Superior temporal gyrus (tissue), 1 donor: ENCODE measurements around the gene ERG.

Experiments
- DNase-seq: peaks from one replicate; pipeline ENCODE4 v3.0.0-alpha.2; 2016; ENCODE audit errors: extremely low spot score

The ERG gene

DNA sequence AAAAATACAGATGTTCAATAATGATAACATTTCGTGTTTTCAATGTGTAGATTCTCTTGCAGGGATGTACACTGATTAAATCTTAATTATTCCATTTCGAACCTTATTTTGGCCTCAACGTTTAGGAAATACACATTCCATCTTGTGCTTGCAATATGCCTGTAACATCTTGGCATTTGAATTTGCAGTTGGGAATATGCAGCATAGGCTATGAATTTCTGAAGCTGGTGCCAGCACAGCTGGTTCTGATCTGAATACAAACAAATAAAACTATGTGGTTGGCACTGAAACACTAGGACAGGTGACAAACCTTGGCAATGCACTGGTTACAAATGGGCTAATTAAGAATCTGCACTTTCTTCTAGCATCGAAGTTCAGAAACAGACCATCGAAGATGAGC, 108.4 kb downstream of the ERG start:
- no peak for DNase-seq

DNA sequence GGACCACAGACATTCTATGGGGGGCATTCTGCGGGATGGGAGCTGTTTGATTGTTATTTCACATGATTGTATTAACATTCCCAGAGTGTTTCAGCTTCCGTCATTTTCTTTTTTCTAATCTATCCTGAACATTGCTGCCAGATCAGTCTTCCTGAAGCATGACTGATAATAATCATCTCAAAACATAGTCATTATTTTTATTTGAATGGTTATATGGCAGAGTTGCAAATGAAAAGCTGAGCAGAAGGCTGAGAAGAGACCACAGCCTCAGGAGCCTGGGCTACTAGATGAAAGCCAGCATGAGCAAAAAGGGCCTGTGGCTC, 109.0 kb downstream of the ERG start:
- no peak for DNase-seq

DNA sequence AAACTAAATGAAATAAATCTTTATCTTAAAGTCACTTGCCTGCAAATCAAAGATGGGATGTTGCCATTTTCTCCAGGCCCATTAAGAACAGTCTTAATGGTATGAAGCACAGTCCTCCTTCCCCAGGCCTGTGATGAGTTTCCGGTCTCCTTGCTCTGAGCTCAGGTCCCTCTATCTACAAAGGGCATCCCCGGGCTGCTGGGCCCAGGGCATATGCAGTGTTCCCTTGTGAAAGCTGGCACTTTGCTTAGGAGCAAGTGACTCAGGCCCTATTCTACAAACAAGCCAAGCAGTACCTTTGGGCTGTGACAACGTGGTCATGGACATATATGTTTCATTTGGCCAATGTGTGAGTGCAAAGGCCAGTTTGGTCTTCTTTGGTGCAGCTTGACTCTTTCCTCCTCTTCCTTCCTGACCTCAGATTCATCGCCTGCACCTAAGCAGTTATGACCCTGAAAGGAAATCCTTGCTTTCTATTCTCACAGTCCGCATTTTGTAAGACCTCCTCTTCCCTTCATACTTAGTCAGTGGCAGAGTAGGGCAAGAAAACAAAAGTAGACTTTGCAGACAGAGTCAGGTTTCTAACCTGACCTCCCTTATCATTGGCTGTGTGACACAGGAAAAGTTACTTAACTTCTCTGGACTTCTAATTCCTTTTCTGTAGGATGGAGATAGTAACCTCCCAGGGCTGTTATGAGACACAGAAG, 109.5 kb downstream of the ERG start:
- DNase-seq = no peak

DNA sequence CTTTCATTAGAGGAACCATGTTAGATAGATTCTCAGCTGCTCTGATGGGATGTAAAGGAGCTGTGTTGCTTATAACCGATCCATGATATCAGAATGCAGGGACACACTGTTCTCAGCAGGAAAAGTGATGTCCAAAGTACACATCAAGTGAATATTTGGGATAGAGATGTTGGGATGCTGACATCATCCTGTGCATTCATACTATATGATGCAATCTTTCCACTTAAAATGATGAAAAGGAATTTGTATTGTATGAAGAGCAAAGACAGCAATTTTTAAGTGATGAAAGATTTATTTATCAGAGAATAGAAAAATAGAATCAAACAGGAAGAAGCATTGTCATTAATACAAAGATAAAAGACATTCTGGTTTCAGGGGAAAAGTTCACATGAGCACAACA, 110.1 kb downstream of the ERG start:
- DNase-seq = no peak

DNA sequence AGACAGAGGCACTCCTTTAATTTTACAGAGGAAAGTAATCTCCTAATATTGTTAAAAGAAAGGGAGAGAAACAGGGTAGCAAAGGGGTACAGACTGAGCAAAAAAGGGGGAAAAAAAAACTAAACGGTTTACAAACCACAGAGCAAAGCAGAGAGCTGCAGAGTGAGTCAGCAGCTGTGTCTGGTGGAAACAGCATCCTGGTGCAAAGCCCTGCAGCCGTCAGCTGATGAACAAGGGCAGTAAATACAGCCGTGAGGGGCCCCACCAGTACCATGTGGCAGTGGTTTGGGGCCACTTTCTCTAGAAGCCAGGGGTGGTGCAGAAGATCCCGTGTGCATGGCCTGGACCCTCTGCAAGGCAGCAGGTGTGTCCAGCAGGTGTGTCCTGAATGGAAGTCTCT, 111.3 kb downstream of the ERG start:
- DNase-seq = no peak

DNA sequence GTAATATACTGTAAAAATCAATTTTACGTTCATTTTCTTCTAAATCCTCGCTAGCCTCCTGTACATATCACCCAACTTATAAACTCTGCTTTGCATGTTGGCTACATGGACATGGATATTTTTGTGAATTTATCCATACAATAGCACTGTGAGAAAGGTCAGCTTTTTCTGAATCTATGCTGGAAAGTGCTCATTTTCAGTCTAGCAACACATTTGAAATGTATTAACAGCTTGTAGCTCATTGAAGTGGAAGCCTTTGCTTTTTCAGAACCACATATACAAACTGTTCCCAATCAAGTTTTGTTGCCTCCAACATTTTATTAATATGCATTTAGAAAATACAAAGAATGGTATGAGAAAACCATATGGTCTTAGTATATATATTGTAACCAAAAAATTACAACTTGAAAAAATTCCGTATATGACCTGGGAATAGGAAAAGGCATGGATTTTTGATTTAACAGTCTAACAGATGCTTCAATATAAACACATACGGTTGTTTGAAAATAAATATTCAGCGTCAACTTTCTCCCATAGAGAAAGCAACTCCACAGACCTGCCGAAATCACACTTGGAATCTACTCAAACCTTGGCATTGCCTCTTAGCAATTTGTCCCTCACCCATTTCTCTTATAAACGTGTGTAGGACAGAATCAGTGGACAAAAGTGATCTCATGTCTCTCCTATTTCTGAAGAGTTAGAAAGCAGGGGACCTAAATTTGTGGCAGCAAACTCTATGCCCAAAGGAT, 112.7 kb downstream of the ERG start:
- DNase-seq = no peak

DNA sequence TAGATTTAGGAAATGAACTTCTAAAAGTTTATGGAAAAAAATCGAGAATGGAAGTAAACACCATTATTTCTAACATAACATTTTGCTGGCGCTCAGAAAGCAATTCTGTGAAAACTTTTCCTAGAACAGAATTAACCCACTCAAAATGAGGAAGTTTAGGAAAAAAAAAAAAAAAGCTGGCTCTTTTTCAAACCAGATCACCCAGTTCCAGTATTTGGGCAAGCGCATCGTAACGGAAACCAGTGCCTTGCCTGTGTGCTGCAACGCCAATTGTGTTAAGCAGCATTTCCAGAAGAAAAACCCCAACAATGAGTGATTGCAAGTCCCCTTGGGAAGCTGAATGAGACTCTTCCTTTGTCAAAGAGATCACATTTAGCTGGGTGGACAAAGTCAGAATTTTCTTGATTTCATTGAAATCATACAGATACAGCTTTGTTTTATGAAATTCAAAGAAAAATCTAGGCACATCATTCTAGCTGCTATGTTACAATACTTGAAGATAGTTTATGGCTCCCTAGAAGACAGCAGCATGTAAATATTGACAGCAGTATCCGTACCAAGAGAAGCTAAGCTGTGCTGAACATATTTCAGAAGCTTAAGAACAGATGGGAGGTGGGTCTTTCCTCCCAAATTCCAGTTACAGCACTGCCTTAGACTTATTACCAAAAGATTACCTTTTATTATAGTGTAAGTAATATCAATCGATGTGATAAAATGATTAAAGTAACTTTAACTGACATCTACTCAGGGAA, 113.4 kb downstream of the ERG start:
- no peak for DNase-seq

DNA sequence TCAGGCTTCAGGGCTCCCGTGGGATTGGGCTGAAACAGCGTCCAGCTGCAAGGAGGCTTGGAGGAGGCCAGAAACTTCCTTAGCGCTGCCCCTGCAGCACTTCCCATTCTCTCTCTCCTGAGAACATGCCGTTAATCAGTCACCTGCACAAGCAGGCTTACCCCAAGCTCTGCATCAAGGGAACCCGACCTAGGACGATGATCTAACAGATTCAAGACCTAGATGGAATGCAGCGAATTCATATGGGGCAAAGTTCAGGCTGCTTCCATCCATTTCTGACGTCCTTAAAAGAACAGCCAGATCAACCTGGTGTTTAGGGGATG, 114.1 kb downstream of the ERG start:
- DNase-seq = no peak

DNA sequence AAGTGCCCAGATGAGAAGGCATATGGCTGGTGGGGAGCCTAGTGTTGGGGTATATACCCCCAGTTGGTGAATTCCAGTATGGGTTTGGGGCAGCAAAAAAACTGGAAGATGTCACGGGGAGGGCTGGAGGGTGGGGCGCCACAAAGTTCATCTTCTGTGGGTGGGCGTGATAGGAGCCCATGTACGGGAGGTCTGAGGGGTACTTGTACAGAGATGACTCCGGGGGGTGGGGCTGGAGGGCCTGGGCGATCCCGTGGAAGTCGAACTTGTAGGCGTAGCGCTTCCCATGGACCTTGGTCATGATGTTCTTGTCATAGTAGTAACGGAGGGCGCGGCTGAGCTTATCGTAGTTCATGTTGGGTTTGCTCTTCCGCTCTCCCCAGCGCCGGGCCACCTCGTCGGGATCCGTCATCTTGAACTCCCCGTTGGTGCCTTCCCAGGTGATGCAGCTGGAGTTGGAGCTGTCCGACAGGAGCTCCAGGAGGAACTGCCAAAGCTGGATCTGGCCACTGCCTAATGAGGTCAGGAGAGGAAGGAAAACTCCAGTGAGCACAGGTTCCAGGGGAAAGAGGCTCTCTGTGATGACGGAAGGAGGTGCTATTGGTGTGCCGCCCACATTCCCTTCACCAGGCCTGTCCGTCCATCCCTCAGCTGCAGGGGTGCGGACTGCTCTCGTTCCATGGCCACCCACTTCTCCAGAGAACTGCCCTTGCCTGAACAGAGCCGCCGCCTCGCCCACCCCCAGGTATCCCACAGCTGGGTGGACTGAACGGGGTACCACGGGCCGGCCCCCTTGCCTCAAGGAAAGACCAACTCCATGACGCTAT, 114.7 kb downstream of the ERG start:
- DNase-seq = no peak

DNA sequence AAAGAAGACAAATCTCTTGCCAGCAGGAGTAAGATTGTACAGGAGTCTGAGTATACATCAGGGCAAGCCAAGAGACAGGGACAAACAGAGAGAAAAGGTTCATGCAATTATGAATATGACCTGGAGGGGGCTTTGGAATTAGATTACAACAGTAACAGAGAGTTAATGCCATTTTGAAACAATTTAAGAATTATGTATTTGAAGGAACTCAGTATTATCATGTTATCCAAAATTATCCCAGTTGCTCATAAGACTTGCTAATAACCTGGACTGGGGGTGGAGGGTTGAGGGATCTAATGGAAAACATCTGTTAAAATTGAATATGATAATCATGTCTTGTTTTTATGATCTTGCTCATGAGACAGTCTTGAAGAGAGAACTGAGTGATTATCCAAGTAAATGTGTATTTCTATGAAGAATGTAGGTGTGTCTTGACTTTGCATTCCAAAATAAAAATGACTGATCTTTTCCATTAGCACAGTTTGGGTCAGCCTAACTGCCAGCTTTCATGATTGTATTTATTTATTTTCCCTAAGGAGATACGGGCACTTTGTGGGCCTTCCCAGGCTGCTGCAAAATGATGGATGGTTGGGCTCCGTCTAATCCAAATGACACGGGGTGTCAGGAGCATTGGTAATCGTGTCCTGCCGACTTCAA, 117.7 kb downstream of the ERG start:
- no peak for DNase-seq

DNA sequence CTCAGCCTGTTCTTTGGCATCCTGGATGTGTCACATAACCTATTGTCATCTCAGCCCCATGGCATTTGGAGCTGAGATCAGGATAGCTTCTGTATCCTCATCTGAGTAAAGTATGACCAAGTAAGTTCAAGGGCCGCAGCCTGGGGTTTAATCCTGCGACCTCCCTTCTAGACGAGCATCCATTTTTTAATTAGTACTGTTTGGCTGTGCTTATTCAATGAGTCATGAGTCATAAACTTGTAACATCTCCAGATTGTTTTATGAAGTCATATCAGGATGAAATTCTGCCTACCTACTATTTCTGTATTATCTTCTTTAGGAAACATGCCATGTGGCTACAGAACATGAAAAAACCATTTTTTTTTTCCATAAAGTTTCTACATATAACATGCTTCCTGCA, 119.1 kb downstream of the ERG start:
- no peak for DNase-seq

DNA sequence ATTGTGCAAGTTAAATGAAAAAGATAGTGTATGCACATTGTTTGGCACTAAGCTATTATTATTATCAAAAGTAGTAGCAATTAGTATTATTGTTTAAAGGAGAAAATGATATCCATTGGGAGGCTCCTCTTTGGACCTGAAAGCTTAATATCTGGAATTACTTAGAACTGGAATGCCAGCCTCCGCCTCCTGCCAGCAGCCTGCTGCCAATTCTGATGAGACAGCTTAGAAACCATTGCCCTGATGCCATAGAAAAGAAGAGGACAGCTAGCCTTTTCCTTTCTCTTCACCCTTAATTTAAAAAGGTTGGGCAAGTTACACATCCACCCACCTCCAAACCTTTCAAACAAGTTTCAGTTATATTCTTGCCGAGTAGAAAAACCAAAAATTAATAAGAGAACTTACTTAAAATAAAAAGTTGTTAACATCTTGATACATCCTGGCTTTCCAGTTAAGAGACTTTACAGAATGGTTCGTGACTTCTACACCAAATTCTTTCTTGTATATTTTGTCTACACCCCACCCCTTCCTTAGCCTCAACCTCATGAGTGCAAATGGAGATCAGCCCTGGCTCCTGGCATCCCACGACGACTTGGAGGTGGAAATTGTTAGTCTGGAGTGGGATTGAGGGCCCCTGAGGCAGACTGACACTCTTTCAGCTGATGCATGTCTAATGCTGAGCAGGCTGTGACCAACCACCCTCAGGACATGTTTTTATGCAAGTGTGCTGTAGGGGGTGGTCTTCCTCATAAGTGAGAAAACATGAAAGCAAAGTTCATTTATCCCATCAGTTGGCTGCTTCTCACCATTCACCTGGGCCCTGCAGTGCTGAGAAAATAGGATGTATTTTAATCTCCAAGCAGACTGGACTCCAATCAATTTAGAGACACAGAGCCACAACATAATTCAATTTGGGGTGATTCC, 120.8 kb downstream of the ERG start:
- DNase-seq = no peak

DNA sequence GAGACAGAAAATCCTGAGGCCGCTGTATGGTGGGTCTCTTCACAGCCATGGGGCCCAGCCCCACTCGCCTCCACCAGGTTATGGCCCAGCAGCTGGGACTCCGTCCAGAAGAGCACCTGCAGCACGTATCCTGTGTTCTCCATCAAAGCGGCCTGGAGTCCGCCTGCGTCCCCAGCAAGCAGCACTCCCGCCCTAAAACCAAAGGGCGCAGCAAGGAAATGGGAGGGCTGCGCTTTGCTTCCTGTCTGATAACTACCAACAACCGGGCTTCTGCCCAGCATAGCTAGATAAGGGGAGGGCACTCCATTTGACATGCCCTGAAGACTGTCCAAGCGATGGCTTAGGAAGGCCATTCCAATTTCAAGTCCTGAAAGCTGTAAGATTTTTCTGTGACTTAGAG, 121.6 kb downstream of the ERG start:
- DNase-seq = no peak

DNA sequence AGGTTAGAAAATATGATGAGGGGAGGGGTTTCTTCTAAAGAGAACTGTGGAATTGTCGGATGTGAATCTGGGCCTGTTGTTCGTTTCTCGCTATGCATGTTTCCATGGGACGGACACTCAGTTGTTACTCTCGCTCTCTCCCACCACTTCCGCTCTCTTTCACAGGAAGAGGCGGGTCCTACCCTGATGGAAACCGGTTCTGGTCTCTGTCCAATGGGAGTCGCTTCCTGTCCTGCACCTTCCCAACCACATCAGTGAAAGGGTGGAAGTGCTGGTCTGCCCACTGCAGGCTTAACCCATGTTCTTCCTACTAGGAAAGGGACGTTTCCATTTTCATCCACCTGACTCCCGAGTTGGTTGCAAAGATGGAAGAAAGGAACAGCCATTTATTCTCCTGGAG, 122.0 kb downstream of the ERG start:
- no peak for DNase-seq

DNA sequence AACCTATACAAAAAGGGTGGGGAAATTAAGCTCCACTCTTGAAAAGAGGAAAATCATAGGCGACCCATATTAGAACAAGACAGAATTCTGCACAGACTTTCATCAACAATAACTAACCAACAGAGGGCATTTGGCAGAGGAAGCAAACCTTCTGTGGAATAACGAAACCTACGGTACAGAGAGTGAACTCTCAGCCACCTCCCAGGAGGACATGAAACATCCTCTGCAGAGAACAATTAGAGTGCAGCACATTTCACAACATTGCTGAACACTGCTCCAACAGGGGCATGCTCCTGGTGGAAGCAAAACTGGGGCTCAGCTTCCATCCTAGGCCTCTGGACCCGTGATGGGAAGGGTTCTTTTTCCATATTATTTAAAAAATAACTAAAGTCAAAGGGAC, 130.6 kb downstream of the ERG start:
- no peak for DNase-seq

DNA sequence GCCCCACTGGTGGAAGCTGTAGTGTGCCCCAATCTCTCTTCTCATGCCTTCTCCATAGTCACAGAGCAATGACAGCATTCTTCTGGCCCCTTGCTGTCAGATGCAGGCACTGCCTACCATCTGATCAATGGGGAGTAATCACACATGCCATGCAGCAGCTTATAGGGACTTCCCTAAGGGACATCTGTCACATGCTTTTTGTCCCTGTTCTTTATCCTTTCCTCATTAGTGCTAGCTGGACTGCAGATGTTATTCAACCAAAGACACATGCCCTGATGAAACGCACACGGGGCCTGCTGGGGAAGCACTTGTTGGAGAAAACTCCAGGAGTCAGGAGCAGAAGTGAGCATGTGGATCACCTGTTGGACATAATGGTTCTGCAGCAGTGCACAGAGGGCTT, 132.8 kb downstream of the ERG start:
- no peak for DNase-seq

DNA sequence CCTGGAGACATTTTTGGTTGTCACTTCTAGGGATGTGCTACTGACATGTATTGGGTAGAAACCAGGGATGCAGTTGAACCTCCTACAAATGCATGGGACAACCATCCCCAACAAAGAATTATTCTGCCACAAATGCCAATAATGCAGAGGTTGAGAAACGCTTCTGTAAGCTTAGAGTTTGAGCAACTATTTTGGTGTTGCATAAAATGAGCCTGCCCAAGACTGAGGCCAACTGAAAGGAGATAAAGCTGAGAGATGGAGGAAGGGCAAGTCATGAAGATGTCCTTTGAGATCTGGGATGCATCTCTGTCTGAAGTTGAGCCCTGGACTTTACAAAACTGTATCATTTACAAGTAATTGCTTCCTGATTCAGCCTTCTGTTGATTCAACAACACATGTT, 134.6 kb downstream of the ERG start:
- DNase-seq = no peak

DNA sequence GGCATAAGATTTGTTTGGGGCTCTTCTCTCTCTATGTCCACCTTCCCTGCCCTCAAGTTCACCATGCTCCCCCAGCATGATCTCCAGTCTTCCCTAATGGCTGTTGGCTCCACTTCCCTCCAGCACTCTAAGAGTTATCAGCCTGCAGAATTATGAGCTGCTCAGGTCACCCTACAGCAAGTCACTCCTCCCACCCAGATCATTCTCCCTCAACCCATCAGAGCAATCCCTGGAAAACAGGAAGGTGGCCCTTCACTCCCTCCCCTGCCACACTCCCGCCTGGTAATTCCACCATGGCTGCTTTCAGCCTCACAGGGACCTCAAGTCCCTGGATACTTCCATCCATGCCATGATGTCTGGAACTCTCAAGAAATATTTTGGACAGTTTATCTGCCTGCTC, 137.0 kb downstream of the ERG start:
- DNase-seq = no peak

DNA sequence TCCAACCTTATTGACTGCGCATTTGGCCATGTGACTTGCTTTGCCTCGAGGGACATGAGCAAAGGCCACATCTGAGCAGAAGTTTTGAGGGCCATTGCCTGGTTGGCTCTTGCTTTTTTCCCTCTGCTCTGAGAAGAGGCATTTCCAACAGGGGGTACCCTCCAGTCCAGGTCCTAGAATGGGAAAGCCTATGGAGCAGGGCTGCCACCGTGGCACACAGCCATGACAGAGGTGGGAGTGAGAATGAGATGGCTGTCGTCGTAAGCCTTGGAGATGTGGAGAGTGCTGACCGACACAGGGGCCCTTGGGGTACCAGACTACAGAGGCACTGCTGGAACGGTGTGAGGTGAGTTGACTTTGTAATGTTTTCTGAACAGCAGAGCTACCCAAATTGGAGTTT, 138.4 kb downstream of the ERG start:
- DNase-seq = no peak

DNA sequence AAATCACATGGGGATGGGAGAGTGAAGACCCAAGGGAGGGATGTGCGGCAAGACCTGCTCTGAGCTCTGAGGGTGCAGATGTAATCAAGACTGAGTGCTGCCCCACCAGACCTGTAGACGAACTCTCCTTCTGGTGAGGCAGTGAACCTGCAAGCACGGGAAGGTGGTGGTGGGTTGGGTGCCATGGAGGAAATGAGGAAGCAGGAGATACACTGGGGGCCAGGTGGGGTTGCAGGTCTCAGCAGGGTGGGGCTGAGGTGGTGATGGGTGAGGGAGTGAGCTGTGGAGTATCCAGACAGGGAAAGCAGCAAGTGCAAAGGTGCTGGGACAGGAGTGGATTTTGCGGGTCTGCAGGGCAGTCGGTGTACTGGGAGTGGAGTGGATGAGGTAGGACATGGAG, 139.2 kb downstream of the ERG start:
- no peak for DNase-seq

DNA sequence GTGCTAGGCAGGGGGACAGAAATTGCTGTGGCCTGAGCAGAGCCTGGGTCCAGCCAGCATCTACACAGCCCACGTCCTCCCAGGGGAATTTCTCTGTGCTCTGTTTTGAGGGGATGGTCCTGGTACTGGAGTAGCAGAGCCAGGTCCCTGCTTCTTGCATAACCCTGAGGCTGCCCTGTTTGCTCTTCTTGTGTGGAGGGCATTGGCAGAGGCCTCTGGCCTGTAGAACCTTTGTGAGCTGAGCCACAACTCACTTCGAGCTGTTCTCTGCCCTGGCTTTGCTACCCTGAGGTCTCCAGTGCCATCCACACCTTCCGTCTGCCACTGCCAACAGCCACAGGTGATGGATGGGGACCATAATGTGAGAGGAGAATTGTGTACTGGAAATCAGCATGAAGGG, 139.6 kb downstream of the ERG start:
- DNase-seq = no peak
